NCI-H2171 treated with DMSO at 0.1 percent for 48 hours (cell line): ENCODE data around the gene ENO2.
"Not testable (repeated sequence)": the region's sequence is repeated elsewhere in the genome, so short reads cannot be mapped to it uniquely, and the experiment has no call there.

ENCODE experiments used
- DNase-seq: peaks from one replicate; lab custom pipeline; 2025; lab: John Stamatoyannopoulos, UW

The ENO2 gene

GRCh38 chr12:6886206-6886999 is 28.0 kb upstream of the ENO2 start:
- DNase-seq = not testable (repeated sequence)

- no peak for DNase-seq
These were observed 26.9 kb upstream of the ENO2 start for GRCh38 chr12:6887460-6887859.

- DNase-seq = no peak
These were observed 26.0 kb upstream of the ENO2 start for GRCh38 chr12:6888360-6888759.

GRCh38 chr12:6888794-6889193 is 25.6 kb upstream of the ENO2 start:
- DNase-seq = not testable (repeated sequence)

- not testable (repeated sequence) for DNase-seq
These were observed 24.4 kb upstream of the ENO2 start for GRCh38 chr12:6889775-6890573.

- peak; percentile 100 for DNase-seq
These were observed 23.4 kb upstream of the ENO2 start for GRCh38 chr12:6890789-6891645.

- no peak for DNase-seq
These were observed 22.8 kb upstream of the ENO2 start for GRCh38 chr12:6891646-6892001.

- not testable (repeated sequence) for DNase-seq
These were observed 21.7 kb upstream of the ENO2 start for GRCh38 chr12:6892683-6893082.

GRCh38 chr12:6894321-6894720 is 20.1 kb upstream of the ENO2 start:
- no peak for DNase-seq

- peak; percentile 72 for DNase-seq
These were observed 17.4 kb upstream of the ENO2 start for GRCh38 chr12:6896846-6897435.

- DNase-seq = no peak
These were observed 15.0 kb upstream of the ENO2 start for GRCh38 chr12:6899427-6899826.

- peak; percentile 58 for DNase-seq
These were observed 14.4 kb upstream of the ENO2 start for GRCh38 chr12:6899837-6900519.

GRCh38 chr12:6902448-6902847 is 11.9 kb upstream of the ENO2 start:
- DNase-seq = no peak

GRCh38 chr12:6903722-6904121 is 10.7 kb upstream of the ENO2 start:
- no peak for DNase-seq

- DNase-seq = peak; percentile 100
These were observed 9.8 kb upstream of the ENO2 start, which contains the start of gene LRRC23 for GRCh38 chr12:6904280-6905276. Gene LRRC23 (plus strand): TSS chr12:6904822. CDS start chr12:6905634, 812 bp downstream.

- no peak for DNase-seq
These were observed 8.9 kb upstream of the ENO2 start for GRCh38 chr12:6905414-6906040.

- DNase-seq = not testable (repeated sequence)
These were observed 6.2 kb upstream of the ENO2 start for GRCh38 chr12:6908141-6908540.

GRCh38 chr12:6909421-6910145 is 4.8 kb upstream of the ENO2 start:
- DNase-seq = no peak
